Neural cell (in vitro differentiated cells): ENCODE measurements around the gene IL20RB. TPM values are rescaled to one million over a fixed set of nuclear protein-coding genes. Genes with fewer than 3 reads are reported as not detected.

Experiments
- H2AFZ ChIP-seq: fragments of 200-600, 300-800 bp; sonication (generic), shearing (Covaris generic); 2 replicates; pipeline ENCODE4 v1.6.0; 2014; ENCODE audit warnings: low read depth, mild to moderate bottlenecking, antibody characterized with exemption, low read length, moderate library complexity
- H3F3A ChIP-seq: fragments of 200-600 bp; shearing (Covaris generic); 2 replicates; pipeline ENCODE4 v1.6.1; 2016; ENCODE audit warnings: mild to moderate bottlenecking, moderate library complexity, mixed read lengths, antibody characterized with exemption, low read length; ENCODE audit not compliant: insufficient read depth, poor library complexity, severe bottlenecking
- H3K27ac ChIP-seq: fragments of 200-600, 300-800 bp; sonication (generic), shearing (Covaris generic); 2 replicates; pipeline ENCODE4 v1.5.1; 2014; ENCODE audit warnings: mild to moderate bottlenecking, low read length, moderate library complexity
- H3K27me3 ChIP-seq: fragments of 300-800, 200-600 bp; sonication (generic), shearing (Covaris generic); 2 replicates; pipeline ENCODE4 v1.6.0; 2014; ENCODE audit warnings: mild to moderate bottlenecking, low read depth, low read length, moderate library complexity; ENCODE audit not compliant: insufficient read depth
- H3K36me3 ChIP-seq: fragments of 300-800, 200-600 bp; sonication (generic), shearing (Covaris generic); 2 replicates; pipeline ENCODE4 v1.5.1; 2014; ENCODE audit warnings: mild to moderate bottlenecking, antibody characterized with exemption, low read length, moderate library complexity; ENCODE audit not compliant: insufficient read depth
- H3K4me2 ChIP-seq: fragments of 300-800, 200-600 bp; sonication (generic), shearing (Covaris generic); 2 replicates; pipeline ENCODE4 v1.6.0; 2014; ENCODE audit warnings: mild to moderate bottlenecking, low read length
- H3K4me3 ChIP-seq: fragments of 300-800, 200-600 bp; sonication (generic), shearing (Covaris generic); 2 replicates; pipeline ENCODE4 v1.5.1; 2014; ENCODE audit warnings: mild to moderate bottlenecking, low read length, moderate library complexity
- H3K79me2 ChIP-seq: fragments of 200-600 bp; shearing (Covaris generic); replicated peaks from 2 replicates; pipeline ENCODE4 v1.6.0; 2014; ENCODE audit warnings: mild to moderate bottlenecking, low read length, moderate library complexity; ENCODE audit not compliant: insufficient read depth
- H3K9ac ChIP-seq: fragments of 300-800, 200-600 bp; sonication (generic), shearing (Covaris generic); 2 replicates; pipeline ENCODE4 v1.6.1; 2016; ENCODE audit warnings: mild to moderate bottlenecking, low read length, mixed read lengths
- H3K9me2 ChIP-seq: fragments of 200-600 bp; shearing (Covaris generic); 2 replicates; pipeline ENCODE4 v1.6.1; 2016; ENCODE audit warnings: mild to moderate bottlenecking, low read length, mixed read lengths; ENCODE audit not compliant: insufficient read depth
- H3K9me3 ChIP-seq: fragments of 200-600, 300-800 bp; sonication (generic), shearing (Covaris generic); 2 replicates; pipeline ENCODE4 v1.6.1; 2016; ENCODE audit warnings: mild to moderate bottlenecking, mixed run types, low read length, moderate library complexity, mixed read lengths
- H4K20me1 ChIP-seq: fragments of 200-600 bp; shearing (Covaris generic); 2 replicates; pipeline ENCODE4 v1.6.1; 2016; ENCODE audit warnings: mild to moderate bottlenecking, mixed run types; ENCODE audit not compliant: insufficient read depth
- EP300 ChIP-seq: fragments of 450-650 bp; conservative IDR thresholded peaks from 2 replicates; pipeline ENCODE4 v1.6.1; 2014; ENCODE audit warnings: antibody characterized with exemption, mild to moderate bottlenecking, moderate library complexity; ENCODE audit not compliant: poor library complexity, severe bottlenecking
- EZH2 ChIP-seq: fragments of 200-600, 300-800 bp; shearing (Covaris generic), sonication (generic); IDR thresholded peaks from 2 replicates; pipeline ENCODE4 v1.6.1; 2014; ENCODE audit warnings: antibody characterized with exemption, low read length, borderline replicate concordance, mild to moderate bottlenecking; ENCODE audit not compliant: insufficient read depth, poor library complexity, severe bottlenecking
- MXI1 ChIP-seq: fragments of 450-650 bp; conservative IDR thresholded peaks from 2 replicates; pipeline ENCODE4 v1.6.1; 2014; ENCODE audit warnings: antibody characterized with exemption, mild to moderate bottlenecking; ENCODE audit not compliant: poor library complexity, severe bottlenecking
- POLR2AphosphoS5 ChIP-seq: IDR thresholded peaks from 2 replicates; pipeline ENCODE4 v1.6.1; 2012
- RAD21 ChIP-seq: fragments of 450-650 bp; conservative IDR thresholded peaks from 2 replicates; pipeline ENCODE4 v1.6.1; 2014; ENCODE audit warnings: antibody characterized with exemption, mild to moderate bottlenecking, moderate library complexity
- SMC3 ChIP-seq: fragments of 450-650 bp; conservative IDR thresholded peaks from 2 replicates; pipeline ENCODE4 v1.6.1; 2014; ENCODE audit warnings: antibody characterized with exemption, mild to moderate bottlenecking, moderate library complexity; ENCODE audit not compliant: poor library complexity
- TAF1 ChIP-seq: IDR thresholded peaks from 2 replicates; pipeline ENCODE4 v1.6.1; 2012; ENCODE audit warnings: low read depth
- polyA plus RNA-seq: library from polyadenylated mRNA; depleted of rRNA; stranded (reverse); fragments of >200 nt; gene quantifications from 2 replicates; pipeline ENCODE4 v1.2.3, GENCODE V29; 2014
- TF ChIP-seq, protein P1 (sequence below): IDR thresholded peaks from 2 replicates; pipeline ENCODE4 v1.6.1; 2012; ENCODE audit warnings: borderline replicate concordance
- TF ChIP-seq, protein P2 (sequence below): fragments of 450-650 bp; IDR thresholded peaks from 2 replicates; pipeline ENCODE4 v1.5.1; 2014; ENCODE audit warnings: antibody characterized with exemption, mild to moderate bottlenecking, moderate library complexity; ENCODE audit not compliant: poor library complexity, severe bottlenecking

The IL20RB gene
- polyA plus RNA-seq, 1 donor from 2014 or later = 3.0 TPM

DNA sequence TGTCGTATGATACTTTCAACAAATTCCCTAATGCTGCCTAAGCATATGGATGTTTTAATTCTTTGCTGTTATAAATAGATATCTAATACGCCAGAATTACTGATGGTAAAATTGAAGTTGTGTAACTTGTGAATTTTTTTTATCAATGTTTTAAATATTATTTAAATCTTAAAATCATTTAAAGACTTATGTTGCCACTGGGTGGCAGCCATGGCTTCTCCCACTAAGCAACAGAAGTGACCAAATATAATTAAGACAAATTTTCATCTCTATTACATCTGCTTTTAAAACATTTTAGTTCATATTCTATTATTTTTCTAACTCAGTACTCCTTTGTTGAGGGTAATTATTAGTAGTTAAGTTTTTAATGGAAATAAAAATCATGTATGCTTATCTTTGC lies 8.1 kb upstream of the IL20RB start:
- no peak overlapping the region for H3K9ac ChIP-seq
- H3K27me3 ChIP-seq = no peaks in the 10 kb centered on the region
- H3F3A ChIP-seq = no peaks in the 10 kb centered on the region
- H3K4me3 ChIP-seq = no peak overlapping the region
- TF ChIP-seq RAD21 = no peak
- TF ChIP-seq EP300 = no peak
- TF ChIP-seq, protein P1, sequence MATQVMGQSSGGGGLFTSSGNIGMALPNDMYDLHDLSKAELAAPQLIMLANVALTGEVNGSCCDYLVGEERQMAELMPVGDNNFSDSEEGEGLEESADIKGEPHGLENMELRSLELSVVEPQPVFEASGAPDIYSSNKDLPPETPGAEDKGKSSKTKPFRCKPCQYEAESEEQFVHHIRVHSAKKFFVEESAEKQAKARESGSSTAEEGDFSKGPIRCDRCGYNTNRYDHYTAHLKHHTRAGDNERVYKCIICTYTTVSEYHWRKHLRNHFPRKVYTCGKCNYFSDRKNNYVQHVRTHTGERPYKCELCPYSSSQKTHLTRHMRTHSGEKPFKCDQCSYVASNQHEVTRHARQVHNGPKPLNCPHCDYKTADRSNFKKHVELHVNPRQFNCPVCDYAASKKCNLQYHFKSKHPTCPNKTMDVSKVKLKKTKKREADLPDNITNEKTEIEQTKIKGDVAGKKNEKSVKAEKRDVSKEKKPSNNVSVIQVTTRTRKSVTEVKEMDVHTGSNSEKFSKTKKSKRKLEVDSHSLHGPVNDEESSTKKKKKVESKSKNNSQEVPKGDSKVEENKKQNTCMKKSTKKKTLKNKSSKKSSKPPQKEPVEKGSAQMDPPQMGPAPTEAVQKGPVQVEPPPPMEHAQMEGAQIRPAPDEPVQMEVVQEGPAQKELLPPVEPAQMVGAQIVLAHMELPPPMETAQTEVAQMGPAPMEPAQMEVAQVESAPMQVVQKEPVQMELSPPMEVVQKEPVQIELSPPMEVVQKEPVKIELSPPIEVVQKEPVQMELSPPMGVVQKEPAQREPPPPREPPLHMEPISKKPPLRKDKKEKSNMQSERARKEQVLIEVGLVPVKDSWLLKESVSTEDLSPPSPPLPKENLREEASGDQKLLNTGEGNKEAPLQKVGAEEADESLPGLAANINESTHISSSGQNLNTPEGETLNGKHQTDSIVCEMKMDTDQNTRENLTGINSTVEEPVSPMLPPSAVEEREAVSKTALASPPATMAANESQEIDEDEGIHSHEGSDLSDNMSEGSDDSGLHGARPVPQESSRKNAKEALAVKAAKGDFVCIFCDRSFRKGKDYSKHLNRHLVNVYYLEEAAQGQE = no peak
- TF ChIP-seq, protein P2, sequence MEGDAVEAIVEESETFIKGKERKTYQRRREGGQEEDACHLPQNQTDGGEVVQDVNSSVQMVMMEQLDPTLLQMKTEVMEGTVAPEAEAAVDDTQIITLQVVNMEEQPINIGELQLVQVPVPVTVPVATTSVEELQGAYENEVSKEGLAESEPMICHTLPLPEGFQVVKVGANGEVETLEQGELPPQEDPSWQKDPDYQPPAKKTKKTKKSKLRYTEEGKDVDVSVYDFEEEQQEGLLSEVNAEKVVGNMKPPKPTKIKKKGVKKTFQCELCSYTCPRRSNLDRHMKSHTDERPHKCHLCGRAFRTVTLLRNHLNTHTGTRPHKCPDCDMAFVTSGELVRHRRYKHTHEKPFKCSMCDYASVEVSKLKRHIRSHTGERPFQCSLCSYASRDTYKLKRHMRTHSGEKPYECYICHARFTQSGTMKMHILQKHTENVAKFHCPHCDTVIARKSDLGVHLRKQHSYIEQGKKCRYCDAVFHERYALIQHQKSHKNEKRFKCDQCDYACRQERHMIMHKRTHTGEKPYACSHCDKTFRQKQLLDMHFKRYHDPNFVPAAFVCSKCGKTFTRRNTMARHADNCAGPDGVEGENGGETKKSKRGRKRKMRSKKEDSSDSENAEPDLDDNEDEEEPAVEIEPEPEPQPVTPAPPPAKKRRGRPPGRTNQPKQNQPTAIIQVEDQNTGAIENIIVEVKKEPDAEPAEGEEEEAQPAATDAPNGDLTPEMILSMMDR = no peak
- no peak for TF ChIP-seq POLR2AphosphoS5
- no peak for TF ChIP-seq TAF1
- no peak for TF ChIP-seq SMC3
- no peak for TF ChIP-seq EZH2
- TF ChIP-seq MXI1 = no peak
- H4K20me1 ChIP-seq = no peaks in the 10 kb centered on the region
- no peaks in the 10 kb centered on the region for H3K79me2 ChIP-seq
- H2AFZ ChIP-seq = no peak overlapping the region
- peaks cover 5% of the 10 kb centered on the region for H3K36me3 ChIP-seq
- H3K9me3 ChIP-seq = no peaks in the 10 kb centered on the region
- H3K9me2 ChIP-seq = no peaks in the 10 kb centered on the region
- no peak overlapping the region for H3K27ac ChIP-seq
- no peak overlapping the region for H3K4me2 ChIP-seq

DNA sequence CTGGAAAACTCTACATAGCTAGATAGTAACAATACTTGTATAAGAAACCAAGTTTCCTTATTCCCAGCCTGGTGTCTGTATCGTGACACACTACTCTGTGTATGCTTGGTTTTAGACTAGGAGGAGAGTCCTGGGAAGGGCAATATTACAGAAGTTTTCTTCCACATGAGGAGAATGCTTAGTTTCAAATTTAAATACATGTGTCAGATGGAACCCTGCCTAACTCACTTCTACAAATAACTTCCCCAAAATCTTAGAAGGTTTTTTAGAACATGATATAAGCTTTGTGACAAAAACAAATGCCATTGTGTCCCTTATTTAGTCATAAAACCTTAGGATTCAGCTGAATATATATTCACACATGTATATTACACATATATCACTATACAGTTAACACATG lies 7.2 kb upstream of the IL20RB start:
- Histone ChIP-seq H4K20me1 (no peaks in the 10 kb centered on the region), H3K27me3 (no peaks in the 10 kb centered on the region), H3K4me3 (no peak overlapping the region), H3K9me2 (no peaks in the 10 kb centered on the region), H3F3A (no peaks in the 10 kb centered on the region), H3K9ac (no peak overlapping the region), H3K4me2 (no peak overlapping the region), H3K79me2 (no peaks in the 10 kb centered on the region), H3K27ac (no peak overlapping the region), H3K9me3 (no peaks in the 10 kb centered on the region), H3K36me3 (peaks cover 3% of the 10 kb centered on the region), H2AFZ (no peak overlapping the region)
- no peak for TF ChIP-seq POLR2AphosphoS5
- TF ChIP-seq, protein P2 = no peak
- TF ChIP-seq TAF1 = no peak
- no peak for TF ChIP-seq EP300
- TF ChIP-seq MXI1 = no peak
- no peak for TF ChIP-seq RAD21
- TF ChIP-seq, protein P1 = no peak
- no peak for TF ChIP-seq SMC3
- TF ChIP-seq EZH2 = no peak
